ENCODE results near the gene DIS3L2.

The DIS3L2 gene

DNA sequence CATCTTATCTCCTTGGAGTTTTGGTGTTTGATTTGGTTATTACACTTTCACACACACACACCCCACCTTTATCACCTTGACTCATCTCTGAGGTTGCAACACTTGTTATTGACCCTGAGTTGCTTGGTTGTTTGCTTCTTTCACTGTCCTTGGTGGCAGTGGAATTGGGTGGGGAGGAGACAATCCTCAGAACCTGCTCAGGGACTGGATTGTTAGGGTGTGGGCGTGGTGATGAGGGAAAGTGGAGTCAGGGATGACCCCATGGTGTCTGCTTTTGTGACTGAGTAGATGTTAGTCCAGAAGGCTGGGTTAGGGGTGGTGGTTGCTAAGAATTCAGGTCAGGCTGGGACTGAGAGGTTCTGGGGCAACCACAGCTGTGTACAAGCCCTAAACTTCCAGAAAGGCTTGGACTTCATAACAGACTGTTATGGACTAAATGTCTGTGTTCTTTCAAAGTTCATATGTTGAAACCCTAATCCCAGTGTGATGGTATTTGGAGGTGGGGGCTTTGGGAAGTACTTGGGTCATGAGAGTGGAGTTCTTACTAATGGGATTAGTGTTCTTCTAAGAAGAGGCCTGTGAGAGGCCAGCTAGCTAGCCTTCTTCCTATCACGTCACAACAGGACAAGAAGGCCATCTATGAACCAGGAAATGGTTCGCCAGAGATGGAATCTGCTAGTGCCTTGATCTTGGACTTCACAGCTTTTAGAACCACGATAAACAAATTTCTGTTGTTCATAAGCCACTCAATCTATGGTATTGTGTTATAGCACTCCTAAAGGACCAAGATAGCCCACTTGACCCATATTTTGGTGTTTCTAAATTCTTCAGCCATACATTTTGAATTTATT lies 3.4 kb upstream of the DIS3L2 start:
- DNase-seq: no peak

DNA sequence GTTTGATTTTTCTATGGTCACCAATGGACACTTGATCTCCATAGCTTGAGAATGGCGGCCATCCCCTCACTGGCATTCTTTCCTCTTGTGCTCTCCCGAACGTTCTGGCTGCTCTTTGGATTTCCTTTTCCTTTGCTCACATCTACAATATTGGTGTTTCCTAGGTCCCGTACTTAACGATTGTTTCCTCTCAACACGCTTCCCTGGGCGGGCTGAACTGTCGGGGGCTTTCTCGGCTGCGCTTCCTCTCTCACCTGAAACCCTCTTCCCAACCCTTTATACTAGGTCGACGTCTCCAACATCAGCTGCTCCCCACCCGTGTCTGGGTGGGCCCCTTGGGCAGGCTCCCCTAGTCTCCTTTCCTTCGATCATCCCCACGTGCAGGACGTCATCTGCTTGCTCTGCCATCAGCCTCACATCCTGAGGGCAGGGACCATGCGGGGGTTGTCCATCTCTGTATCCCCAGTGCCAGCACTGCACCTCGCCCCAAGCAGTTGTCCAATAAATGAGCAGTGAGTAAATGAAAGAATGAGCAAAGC lies 634 bp upstream of the DIS3L2 start:
- DNase-seq: no peak

DNA sequence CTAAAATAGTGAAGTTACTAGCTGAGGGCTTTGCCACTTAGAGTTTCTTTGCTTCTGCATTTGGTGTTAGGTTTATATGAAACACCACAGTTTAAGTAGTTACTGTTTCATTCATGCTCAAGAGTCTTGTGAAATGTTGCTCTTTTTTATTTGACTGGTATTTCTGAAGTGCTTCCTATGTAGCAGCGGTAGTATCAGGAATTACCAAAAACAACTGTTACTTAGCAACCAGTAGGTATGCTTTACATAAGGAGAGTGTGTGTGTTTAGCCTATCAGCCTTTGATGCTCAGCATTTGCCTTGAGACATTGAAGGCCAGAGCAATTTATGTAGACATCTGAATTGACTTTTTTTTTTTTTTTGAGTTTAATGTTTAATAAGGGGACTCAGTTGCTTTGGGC lies 3.6 kb downstream of the DIS3L2 start:
- no peak for DNase-seq

- no peak for DNase-seq
Observed at GRCh38 chr2:231966886-231967285, 5.4 kb downstream of the DIS3L2 start.

GRCh38 chr2:231968820-231969219 lies 7.3 kb downstream of the DIS3L2 start:
- no peak for DNase-seq

GRCh38 chr2:231970461-231970860 lies 8.9 kb downstream of the DIS3L2 start:
- no peak for DNase-seq

- no peak for DNase-seq
Observed at GRCh38 chr2:231975001-231975400, 13.5 kb downstream of the DIS3L2 start.

- no peak for DNase-seq
Observed at GRCh38 chr2:231977430-231977829, 15.9 kb downstream of the DIS3L2 start.

- DNase-seq: no peak
Observed at GRCh38 chr2:231984992-231985391, 23.5 kb downstream of the DIS3L2 start.

- DNase-seq: no peak
Observed at GRCh38 chr2:231985823-231986261, 24.3 kb downstream of the DIS3L2 start.

DNA sequence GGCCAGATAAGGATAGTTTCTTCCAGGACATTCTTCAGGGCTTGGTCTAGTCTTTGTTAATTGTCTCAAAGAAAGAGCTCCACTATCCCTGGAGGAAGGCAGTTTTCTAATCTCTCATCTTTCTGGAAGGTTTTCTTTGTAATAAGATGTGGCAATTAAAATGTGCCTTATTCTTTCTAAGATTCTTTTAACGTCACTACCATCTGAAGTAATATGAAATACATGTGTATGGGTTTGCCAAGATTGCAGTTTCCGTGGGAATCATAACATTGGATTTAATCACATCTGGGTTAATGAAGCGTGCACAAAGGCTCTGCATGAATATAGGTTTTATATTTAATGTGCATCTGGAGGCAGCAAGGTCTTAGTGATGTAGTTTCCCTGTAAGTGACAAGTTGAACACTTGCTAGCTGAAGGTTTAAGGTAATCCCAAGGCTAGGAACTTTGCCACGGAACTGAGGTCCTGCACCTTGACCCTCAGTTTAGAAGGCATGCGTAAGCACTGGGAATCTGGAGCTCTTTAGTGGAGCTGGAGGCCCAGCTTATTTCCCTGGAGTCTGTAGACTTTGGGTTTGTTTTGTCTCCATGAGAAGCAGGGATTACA lies 25.7 kb downstream of the DIS3L2 start:
- DNase-seq: no peak

- DNase-seq: no peak
Observed at GRCh38 chr2:231988179-231988866, 26.8 kb downstream of the DIS3L2 start.

- DNase-seq: no peak
Observed at GRCh38 chr2:231991664-231992063, 30.2 kb downstream of the DIS3L2 start.

DNA sequence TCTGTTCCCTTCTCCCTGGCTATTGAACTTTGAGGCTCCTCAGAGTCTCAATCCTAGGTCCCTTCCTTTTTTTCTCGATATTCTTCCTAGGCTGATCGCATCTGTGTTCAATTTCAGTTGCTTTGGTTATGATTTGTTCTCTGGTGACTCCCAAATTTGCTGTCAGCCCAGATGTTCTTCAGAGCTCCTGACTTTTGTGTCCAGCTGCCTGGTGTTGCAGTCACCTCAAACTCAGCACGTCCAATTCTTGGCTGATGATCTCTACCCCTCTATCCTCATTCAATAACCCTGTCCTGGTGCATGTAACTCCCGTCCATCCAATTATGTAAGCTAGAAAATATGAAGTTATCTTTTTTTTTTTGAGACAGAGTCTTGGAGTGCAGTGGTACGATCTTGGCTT lies 31.4 kb downstream of the DIS3L2 start:
- DNase-seq: no peak

- DNase-seq: no peak
Observed at GRCh38 chr2:231996797-231997540, 35.5 kb downstream of the DIS3L2 start.

DNA sequence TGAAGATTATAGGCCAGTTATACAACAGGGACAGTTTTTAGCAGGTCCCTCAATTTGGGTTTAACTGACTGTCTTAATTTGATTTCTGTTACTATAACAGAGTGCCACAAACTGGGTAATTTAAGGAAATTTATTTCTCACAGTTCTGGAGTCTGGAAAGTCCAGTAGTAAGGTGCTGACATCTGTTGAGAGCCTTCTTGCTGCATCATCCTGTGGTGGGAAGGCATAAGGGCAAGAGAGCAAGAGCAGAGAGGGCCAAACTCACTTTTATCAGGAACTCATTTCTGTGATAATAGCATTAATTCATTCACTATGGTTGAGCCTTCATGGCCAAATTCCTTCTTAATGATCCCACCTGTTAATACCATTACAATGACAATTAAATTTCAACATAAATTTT lies 36.5 kb downstream of the DIS3L2 start:
- DNase-seq: no peak

- DNase-seq: no peak
Observed at GRCh38 chr2:232000439-232000838, 38.9 kb downstream of the DIS3L2 start.

GRCh38 chr2:232001073-232001472 lies 39.6 kb downstream of the DIS3L2 start:
- no peak for DNase-seq

GRCh38 chr2:232006253-232006652 lies 44.7 kb downstream of the DIS3L2 start:
- no peak for DNase-seq

DNA sequence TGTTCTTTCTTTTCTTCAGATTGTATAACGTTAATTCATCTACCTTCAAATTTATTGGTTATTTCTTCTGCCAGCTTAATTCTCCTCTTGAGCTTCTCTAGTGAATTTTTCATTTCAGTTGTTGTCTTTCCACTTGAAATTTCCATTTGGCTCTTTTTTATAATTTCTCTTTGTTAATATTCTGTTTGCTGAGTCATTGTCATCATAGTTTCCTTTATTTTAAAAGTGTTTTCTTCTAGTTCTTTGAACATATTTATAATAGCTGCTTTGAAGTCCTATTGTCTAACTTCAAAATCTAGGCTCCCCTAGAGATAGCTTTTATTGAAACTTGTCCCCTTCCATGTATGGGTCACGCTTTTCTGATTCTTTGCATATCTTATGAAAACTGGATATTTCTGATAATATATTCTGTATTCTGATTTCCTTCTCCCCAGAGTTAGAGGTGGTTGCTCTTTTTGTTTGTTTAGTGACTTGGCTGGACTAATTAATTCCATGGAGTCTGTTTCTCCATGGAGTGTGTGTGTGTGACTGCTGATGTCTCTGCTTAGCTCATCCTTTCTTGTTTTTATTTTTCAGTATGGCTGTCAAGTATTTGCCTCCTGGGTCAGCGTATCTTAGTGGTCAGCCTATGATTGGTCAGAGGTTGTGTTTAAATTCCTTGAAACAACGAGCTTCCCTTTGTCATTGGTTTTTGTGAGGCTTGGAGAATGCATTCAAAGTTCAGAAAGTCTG lies 47.6 kb downstream of the DIS3L2 start:
- no peak for DNase-seq

GRCh38 chr2:232009639-232010274 lies 48.2 kb downstream of the DIS3L2 start:
- DNase-seq: no peak
